Liver (tissue), 9 donors: ENCODE results near the gene RNF175. TPM values are rescaled to one million over a fixed set of nuclear protein-coding genes. Genes with fewer than 3 reads are reported as not detected.

Experiments
- DNase-seq: peaks from one replicate; pipeline ENCODE4 v3.0.0-alpha.2; 2017; ENCODE audit warnings: low spot score
- H3K27ac ChIP-seq, 2 donors: one replicate each; pipeline ENCODE4 v1.7.0; 2013; ENCODE audit warnings: inconsistent platforms in 2 of 2, low read length in 2 of 2, control low read depth in 1 of 2, low read depth in 1 of 2, mild to moderate bottlenecking in 1 of 2
- H3K27me3 ChIP-seq, 4 donors: one replicate each; pipeline versions ENCODE4 v1.6.1 to v1.7.0; 2013; ENCODE audit warnings: low read length in 3 of 4, inconsistent platforms in 1 of 4, mild to moderate bottlenecking in 1 of 4, moderate library complexity in 1 of 4; ENCODE audit not compliant: control insufficient read depth in 4 of 4, insufficient read depth in 4 of 4
- H3K36me3 ChIP-seq, 4 donors: one replicate each; pipeline versions ENCODE4 v1.6.1 to v1.7.0; 2013; ENCODE audit warnings: low read length in 3 of 4, mild to moderate bottlenecking in 3 of 4, low read depth in 1 of 4, moderate library complexity in 1 of 4; ENCODE audit not compliant: control insufficient read depth in 4 of 4, insufficient read depth in 3 of 4
- H3K4me1 ChIP-seq, 4 donors: one replicate each; pipeline versions ENCODE4 v1.6.1 to v1.7.0; 2013; ENCODE audit warnings: low read length in 3 of 4, mild to moderate bottlenecking in 3 of 4, moderate library complexity in 1 of 4; ENCODE audit not compliant: control insufficient read depth in 4 of 4, insufficient read depth in 4 of 4
- H3K4me3 ChIP-seq, 3 donors: one replicate each; pipeline versions ENCODE4 v1.6.1 to v1.7.0; 2013; ENCODE audit warnings: low read length in 3 of 3, control low read depth in 1 of 3, low read depth in 1 of 3, mild to moderate bottlenecking in 1 of 3
- H3K9ac ChIP-seq, 2 donors: one replicate each; pipeline ENCODE4 v1.7.0; 2013; ENCODE audit warnings: low read length in 2 of 2, mild to moderate bottlenecking in 2 of 2, moderate library complexity in 2 of 2, control low read depth in 1 of 2, low read depth in 1 of 2
- H3K9me3 ChIP-seq, 4 donors: one replicate each; pipeline versions ENCODE4 v1.6.1 to v1.7.0; 2013; ENCODE audit warnings: low read length in 3 of 4; ENCODE audit not compliant: control insufficient read depth in 4 of 4
- CTCF ChIP-seq: fragments of 150-350 bp; IDR thresholded peaks from 2 replicates; pipeline ENCODE4 v1.5.1; 2017; ENCODE audit warnings: improper control_type of control experiment, low read depth, low read length; ENCODE audit not compliant: missing input control
- EGR1 ChIP-seq, 2 donors: IDR thresholded peaks; 2 replicates each; pipeline ENCODE4 v1.6.1; 2016 to 2018; ENCODE audit warnings: antibody characterized with exemption in 2 of 2, low read depth in 2 of 2
- FOXA1 ChIP-seq: IDR thresholded peaks from 2 replicates; pipeline ENCODE4 v1.6.1; 2016; ENCODE audit warnings: antibody characterized with exemption
- FOXA2 ChIP-seq: IDR thresholded peaks from 2 replicates; pipeline ENCODE4 v1.6.1; 2016; ENCODE audit warnings: antibody characterized with exemption
- GABPA ChIP-seq, 2 donors: IDR thresholded peaks in 1 of 2; conservative IDR thresholded peaks in 1 of 2; 2 replicates each; pipeline ENCODE4 v1.6.1; 2016; ENCODE audit warnings: antibody characterized with exemption in 2 of 2, mild to moderate bottlenecking in 1 of 2, moderate library complexity in 1 of 2
- HNF4A ChIP-seq, 2 donors: conservative IDR thresholded peaks; 2 replicates each; pipeline ENCODE4 v1.6.1; 2016; ENCODE audit warnings: antibody characterized with exemption in 2 of 2, mild to moderate bottlenecking in 2 of 2
- HNF4G ChIP-seq: IDR thresholded peaks from 2 replicates; pipeline ENCODE4 v1.6.1; 2016; ENCODE audit warnings: antibody characterized with exemption
- JUND ChIP-seq, 2 donors: IDR thresholded peaks; 2 replicates each; pipeline ENCODE4 v1.6.1; 2016; ENCODE audit warnings: antibody characterized with exemption in 2 of 2
- MAX ChIP-seq: IDR thresholded peaks from 2 replicates; pipeline ENCODE4 v1.6.1; 2016; ENCODE audit warnings: antibody characterized with exemption
- NR2F2 ChIP-seq: IDR thresholded peaks from 2 replicates; pipeline ENCODE4 v1.6.1; 2016; ENCODE audit warnings: antibody characterized with exemption
- RAD21 ChIP-seq, 2 donors: IDR thresholded peaks; 2 replicates each; pipeline ENCODE4 v1.6.1; 2016; ENCODE audit warnings: antibody characterized with exemption in 2 of 2, mild to moderate bottlenecking in 2 of 2
- RXRA ChIP-seq, 2 donors: IDR thresholded peaks; 2 replicates each; pipeline ENCODE4 v1.6.1; 2017 to 2018; ENCODE audit warnings: antibody characterized with exemption in 2 of 2, mild to moderate bottlenecking in 1 of 2
- SP1 ChIP-seq: IDR thresholded peaks from 2 replicates; pipeline ENCODE4 v1.6.1; 2018; ENCODE audit warnings: antibody characterized with exemption, mild to moderate bottlenecking
- YY1 ChIP-seq: IDR thresholded peaks from 2 replicates; pipeline ENCODE4 v1.6.1; 2016; ENCODE audit warnings: antibody characterized with exemption, mild to moderate bottlenecking
- WGBS: extraction: QIAGEN DNeasy Blood & Tissue Kit; methylation state at CpG from one replicate; pipeline ENCODE4 v1.1.7; 2013; 5-methylcytosine and 5-hydroxymethylcytosine counted together
- polyA plus RNA-seq, 2 donors: library from polyadenylated mRNA; stranded (reverse) in 1 of 2; unstranded in 1 of 2; fragments of 200-250 nt in 1 of 2; fragments of >200 nt in 1 of 2; fragmentation: Nextera tagmentation in 1 of 2; extraction: Ambion mirVana in 1 of 2; gene quantifications; one replicate each; pipeline versions ENCODE4 v1.2.1 to v1.2.3, GENCODE V29; 2013 to 2015
- total RNA-seq, 2 donors: library from RNA; depleted of rRNA; stranded (reverse); fragments of >200 nt; gene quantifications; one replicate each; pipeline ENCODE4 v1.2.3, GENCODE V29; 2014
- TF ChIP-seq, protein P1 (sequence below): IDR thresholded peaks from 2 replicates; pipeline ENCODE4 v1.6.1; 2016; ENCODE audit warnings: antibody characterized with exemption, mild to moderate bottlenecking
- TF ChIP-seq, protein P2 (sequence below): IDR thresholded peaks from 2 replicates; pipeline ENCODE4 v1.6.1; 2016; ENCODE audit warnings: antibody characterized with exemption
- TF ChIP-seq, protein P3 (sequence below): IDR thresholded peaks from 2 replicates; pipeline ENCODE4 v1.6.1; 2016; ENCODE audit warnings: antibody characterized with exemption
- donor health status: healthy.
- donor health status: healthy.
- donor health status: healthy.
- donor health status: healthy.
- donor health status: healthy.

RNF175 gene
- total and polyA plus RNA-seq, 4 donors = 0.08 to 0.65 (median 0.24) TPM; not detected in 1

DNA sequence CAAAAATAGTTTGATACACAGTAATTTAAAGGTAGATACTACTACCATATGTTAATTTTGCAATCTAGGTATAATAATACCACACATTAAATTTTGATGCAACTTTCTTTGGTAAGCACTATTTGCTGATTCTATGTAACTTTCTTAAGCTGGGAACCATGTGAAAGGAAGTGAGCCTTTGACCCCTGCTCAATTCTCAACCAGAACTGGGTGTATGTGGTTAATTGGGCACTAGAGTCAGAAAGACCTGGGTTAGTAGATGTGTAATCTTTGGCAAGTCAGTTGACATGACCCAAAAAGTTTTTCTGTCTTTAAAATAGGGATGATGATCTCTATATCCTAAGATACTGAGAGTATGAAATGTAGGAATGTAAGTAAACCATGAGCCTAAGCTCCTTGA lies 53.3 kb downstream of the RNF175 start:
- Histone ChIP-seq H3K27ac (no peak overlapping the region), H3K9ac (no peak overlapping the region), H3K27me3 (no peaks in the 10 kb centered on the region), H3K36me3 (no peaks in the 10 kb centered on the region), H3K4me1 (no peaks in the 10 kb centered on the region), H3K4me3 (no peak overlapping the region), H3K9me3 (no peaks in the 10 kb centered on the region)
- no peak for DNase-seq
- no peak for TF ChIP-seq CTCF
- TF ChIP-seq RXRA (IDR thresholded peaks at IDR 0.05) = no peak
- TF ChIP-seq, protein P1, sequence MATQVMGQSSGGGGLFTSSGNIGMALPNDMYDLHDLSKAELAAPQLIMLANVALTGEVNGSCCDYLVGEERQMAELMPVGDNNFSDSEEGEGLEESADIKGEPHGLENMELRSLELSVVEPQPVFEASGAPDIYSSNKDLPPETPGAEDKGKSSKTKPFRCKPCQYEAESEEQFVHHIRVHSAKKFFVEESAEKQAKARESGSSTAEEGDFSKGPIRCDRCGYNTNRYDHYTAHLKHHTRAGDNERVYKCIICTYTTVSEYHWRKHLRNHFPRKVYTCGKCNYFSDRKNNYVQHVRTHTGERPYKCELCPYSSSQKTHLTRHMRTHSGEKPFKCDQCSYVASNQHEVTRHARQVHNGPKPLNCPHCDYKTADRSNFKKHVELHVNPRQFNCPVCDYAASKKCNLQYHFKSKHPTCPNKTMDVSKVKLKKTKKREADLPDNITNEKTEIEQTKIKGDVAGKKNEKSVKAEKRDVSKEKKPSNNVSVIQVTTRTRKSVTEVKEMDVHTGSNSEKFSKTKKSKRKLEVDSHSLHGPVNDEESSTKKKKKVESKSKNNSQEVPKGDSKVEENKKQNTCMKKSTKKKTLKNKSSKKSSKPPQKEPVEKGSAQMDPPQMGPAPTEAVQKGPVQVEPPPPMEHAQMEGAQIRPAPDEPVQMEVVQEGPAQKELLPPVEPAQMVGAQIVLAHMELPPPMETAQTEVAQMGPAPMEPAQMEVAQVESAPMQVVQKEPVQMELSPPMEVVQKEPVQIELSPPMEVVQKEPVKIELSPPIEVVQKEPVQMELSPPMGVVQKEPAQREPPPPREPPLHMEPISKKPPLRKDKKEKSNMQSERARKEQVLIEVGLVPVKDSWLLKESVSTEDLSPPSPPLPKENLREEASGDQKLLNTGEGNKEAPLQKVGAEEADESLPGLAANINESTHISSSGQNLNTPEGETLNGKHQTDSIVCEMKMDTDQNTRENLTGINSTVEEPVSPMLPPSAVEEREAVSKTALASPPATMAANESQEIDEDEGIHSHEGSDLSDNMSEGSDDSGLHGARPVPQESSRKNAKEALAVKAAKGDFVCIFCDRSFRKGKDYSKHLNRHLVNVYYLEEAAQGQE = no peak
- no peak for TF ChIP-seq SP1
- no peak for TF ChIP-seq MAX
- TF ChIP-seq HNF4G = no peak
- TF ChIP-seq, protein P2, sequence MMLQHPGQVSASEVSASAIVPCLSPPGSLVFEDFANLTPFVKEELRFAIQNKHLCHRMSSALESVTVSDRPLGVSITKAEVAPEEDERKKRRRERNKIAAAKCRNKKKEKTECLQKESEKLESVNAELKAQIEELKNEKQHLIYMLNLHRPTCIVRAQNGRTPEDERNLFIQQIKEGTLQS = no peak
- TF ChIP-seq GABPA (IDR thresholded peaks at IDR 0.05 in 1 of 2, conservative IDR thresholded peaks at IDR 0.05 in 1 of 2) = no peak

GRCh38 chr4:153705743-153706468 lies 53.9 kb downstream of the RNF175 start:
- no peak for DNase-seq
- no peak overlapping the region for H3K9ac ChIP-seq
- no peaks in the 10 kb centered on the region for H3K27me3 ChIP-seq
- no peak overlapping the region for H3K4me3 ChIP-seq
- H3K27ac ChIP-seq = no peak overlapping the region
- no peaks in the 10 kb centered on the region for H3K4me1 ChIP-seq
- H3K9me3 ChIP-seq = no peaks in the 10 kb centered on the region
- H3K36me3 ChIP-seq = no peaks in the 10 kb centered on the region
- WGBS = 76% methylated on average over 2 of the region's 2 CpGs
- TF ChIP-seq NR2F2 (no peak), SP1 (no peak), GABPA (IDR thresholded peaks at IDR 0.05 in 1 of 2, conservative IDR thresholded peaks at IDR 0.05 in 1 of 2) (no peak), YY1 (no peak), FOXA1 (no peak), JUND (IDR thresholded peaks at IDR 0.05) (no peak), EGR1 (IDR thresholded peaks at IDR 0.05; ENCODE audit: low read depth in 2 of 2) (no peak), CTCF (no peak), HNF4A (conservative IDR thresholded peaks at IDR 0.05) (no peak), RAD21 (IDR thresholded peaks at IDR 0.05) (no peak), FOXA2 (no peak), RXRA (IDR thresholded peaks at IDR 0.05) (no peak)
- TF ChIP-seq, protein P2 = no peak
- TF ChIP-seq, protein P1 = no peak
- TF ChIP-seq, protein P3, sequence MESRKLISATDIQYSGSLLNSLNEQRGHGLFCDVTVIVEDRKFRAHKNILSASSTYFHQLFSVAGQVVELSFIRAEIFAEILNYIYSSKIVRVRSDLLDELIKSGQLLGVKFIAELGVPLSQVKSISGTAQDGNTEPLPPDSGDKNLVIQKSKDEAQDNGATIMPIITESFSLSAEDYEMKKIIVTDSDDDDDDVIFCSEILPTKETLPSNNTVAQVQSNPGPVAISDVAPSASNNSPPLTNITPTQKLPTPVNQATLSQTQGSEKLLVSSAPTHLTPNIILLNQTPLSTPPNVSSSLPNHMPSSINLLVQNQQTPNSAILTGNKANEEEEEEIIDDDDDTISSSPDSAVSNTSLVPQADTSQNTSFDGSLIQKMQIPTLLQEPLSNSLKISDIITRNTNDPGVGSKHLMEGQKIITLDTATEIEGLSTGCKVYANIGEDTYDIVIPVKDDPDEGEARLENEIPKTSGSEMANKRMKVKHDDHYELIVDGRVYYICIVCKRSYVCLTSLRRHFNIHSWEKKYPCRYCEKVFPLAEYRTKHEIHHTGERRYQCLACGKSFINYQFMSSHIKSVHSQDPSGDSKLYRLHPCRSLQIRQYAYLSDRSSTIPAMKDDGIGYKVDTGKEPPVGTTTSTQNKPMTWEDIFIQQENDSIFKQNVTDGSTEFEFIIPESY = no peak
